ENCODE data around the gene MAST1. TPM values are rescaled to one million over a fixed set of nuclear protein-coding genes. Genes with fewer than 3 reads are reported as not detected.
A peak's percentile ranks its signal among the peaks of the same experiment; 100 is the strongest.
"Not testable (repeated sequence)": the region's sequence is repeated elsewhere in the genome, so short reads cannot be mapped to it uniquely, and the experiment has no call there.

MAST1 gene
- polyA plus RNA-seq, 1 donor from 2014 or later = 1.2 TPM

DNA sequence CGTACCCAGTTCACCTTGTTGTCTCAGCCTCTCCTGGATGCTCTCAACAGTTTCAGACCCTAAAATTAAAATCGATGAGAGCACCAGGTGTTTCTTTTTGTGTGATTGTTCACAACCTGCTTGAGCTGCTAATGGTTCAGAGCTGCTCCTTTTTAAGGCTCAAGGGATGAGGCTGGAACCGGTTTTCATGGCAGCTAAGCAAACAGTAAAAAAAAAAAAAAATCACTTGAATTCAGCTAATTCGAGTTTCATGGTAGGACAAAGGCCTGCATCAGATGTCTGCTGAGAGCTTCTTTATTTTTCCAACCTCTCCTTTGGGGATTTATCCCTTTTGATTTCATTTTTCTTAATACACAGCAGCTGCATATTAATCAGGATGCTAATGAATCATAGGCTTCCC lies 74.3 kb downstream of the MAST1 start:
- H3K4me3 Mint-ChIP-seq = no peak overlapping the region
- H3K9me3 Mint-ChIP-seq = no peaks in the 10 kb centered on the region
- H3K27me3 Mint-ChIP-seq = no peaks in the 10 kb centered on the region
- peaks cover 0 to 8% (median 6%) of the 10 kb centered on the region in 3 donors for H3K4me1 Mint-ChIP-seq
- H3K27ac Mint-ChIP-seq = peak overlapping the region in 1 of 3 donors; percentile 53
- no peaks in the 10 kb centered on the region for H3K36me3 Mint-ChIP-seq

DNA sequence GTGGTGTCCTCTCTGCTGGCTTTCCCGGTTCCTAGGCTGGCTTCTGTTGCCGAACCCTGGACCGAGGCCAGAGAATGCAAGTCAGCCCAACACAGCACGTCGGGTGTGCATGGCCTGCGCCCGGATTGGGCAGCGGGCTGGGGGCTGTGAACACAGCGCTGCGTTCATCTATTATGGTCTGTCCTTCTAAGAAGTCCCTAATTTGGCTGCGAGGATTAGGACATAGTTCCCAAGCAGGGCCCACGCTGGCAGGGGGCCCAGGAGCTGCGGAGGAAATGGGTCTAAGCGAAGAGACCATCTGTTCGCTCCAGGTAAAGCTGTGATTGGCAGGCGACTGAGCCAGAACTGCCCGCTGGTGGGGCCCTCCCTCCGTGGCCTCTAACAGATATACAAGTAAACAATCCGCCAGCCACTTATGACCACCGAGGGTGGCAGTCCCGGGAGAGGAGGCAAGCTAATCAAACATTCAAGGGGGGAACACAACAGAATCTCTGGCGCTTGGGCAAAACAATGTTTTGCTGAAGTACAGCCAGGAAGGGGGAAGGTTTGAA lies 74.8 kb downstream of the MAST1 start:
- H3K27me3 Mint-ChIP-seq = no peaks in the 10 kb centered on the region
- peak overlapping the region in 1 of 3 donors; percentile 53 for H3K27ac Mint-ChIP-seq
- H3K36me3 Mint-ChIP-seq = no peaks in the 10 kb centered on the region
- H3K9me3 Mint-ChIP-seq = no peaks in the 10 kb centered on the region
- H3K4me3 Mint-ChIP-seq = no peak overlapping the region
- H3K4me1 Mint-ChIP-seq = peaks cover 0 to 8% (median 6%) of the 10 kb centered on the region in 3 donors

DNA sequence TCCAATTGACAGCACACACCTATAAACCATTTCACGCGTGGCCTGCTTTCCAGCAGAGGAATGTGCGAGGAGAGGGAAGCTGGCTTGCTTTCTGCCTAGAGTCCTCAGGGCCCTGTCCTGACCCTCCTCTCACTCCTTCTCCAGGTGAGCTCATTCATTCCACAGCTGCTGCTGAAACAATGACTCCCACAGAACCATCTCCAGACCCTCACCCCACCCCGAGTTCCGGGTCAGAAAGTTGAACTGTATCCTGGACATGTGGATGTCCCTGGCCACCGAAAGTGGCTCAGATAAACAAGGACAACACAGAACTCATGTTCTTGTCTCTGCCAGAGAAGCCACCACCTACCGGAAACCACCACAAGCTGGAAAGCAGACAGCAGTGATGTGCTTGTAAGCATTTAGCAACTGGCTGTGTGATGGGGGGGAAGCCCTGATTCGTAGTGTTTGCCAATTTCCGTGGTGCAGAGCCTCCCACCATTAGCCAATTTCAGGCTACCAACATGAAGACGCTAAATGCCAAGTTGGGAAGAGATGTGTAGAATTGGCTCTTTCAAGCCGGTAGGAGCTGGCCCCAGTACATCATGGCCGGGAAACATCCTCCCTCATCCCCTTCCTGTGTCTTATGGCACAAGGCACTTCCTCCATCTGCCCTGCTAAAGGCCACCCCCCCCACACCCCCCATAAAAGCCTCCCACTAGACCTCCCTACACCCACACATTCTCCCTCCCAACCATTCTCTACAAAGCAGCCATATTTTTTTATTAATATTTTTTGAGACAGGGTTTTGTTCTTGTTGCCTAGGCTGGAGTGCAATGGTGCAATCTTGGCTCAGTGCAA lies 75.8 kb downstream of the MAST1 start:
- H3K36me3 Mint-ChIP-seq = no peaks in the 10 kb centered on the region
- H3K27ac Mint-ChIP-seq = peak overlapping the region in 2 of 3 donors; percentile 7 to 52

DNA sequence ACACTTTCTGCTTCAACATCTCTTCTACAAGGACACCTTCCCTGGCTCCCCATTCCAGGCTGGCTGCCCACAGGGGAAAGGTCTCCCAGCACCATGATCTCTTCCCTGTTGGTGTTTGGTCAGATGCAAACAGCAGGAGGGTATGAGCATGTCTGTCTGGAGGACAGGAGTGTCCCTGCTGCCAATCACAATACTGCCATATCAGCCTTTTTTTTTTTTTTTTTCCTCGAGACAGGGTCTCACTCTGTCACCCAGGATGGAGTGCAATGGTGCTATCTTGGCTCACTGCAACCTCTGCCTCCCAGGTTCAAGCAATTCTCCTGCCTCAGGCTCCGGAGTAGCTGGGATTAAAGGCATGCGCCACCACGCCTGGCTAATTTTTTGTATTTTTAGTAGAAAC lies 77.5 kb downstream of the MAST1 start:
- H3K4me3 Mint-ChIP-seq = not testable (repeated sequence)

More for the DNA sequence above, 75.8 kb downstream of the MAST1 start:
- Mint-ChIP-seq H3K4me1 (peaks cover 2 to 9% (median 8%) of the 10 kb centered on the region in 3 donors), H3K27me3 (no peaks in the 10 kb centered on the region), H3K9me3 (peaks cover 0 to under 1% (median 0%) of the 10 kb centered on the region in 3 donors), H3K4me3 (peak overlapping the region in 2 of 4 donors; percentile 21 to 73)

DNA sequence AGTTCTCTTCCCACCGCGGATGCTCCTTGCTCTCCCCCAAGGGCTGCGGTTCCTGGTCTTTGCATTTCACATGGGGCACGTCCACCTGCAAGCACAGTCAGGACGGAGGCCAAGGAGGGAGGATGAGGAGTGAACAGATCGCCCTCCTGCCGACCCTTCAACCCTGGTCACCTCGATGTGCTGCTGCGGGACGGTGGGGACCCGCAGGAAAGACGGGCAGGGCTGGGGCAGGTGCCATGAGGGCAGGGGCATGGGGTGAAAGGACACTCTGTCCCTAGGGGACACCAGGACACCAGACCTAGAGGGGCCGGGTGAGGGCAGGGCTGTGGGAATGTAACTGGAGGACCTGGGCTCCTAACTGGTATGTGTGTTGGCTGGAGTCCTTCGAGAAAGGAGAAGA lies 79.9 kb downstream of the MAST1 start:
- peaks cover 6 to 13% (median 11%) of the 10 kb centered on the region in 3 donors for H3K4me1 Mint-ChIP-seq
- H3K9me3 Mint-ChIP-seq = peaks cover 0 to 1% (median 0%) of the 10 kb centered on the region in 3 donors
- no peaks in the 10 kb centered on the region for H3K27me3 Mint-ChIP-seq
- peak overlapping the region in 1 of 4 donors; percentile 49 for H3K4me3 Mint-ChIP-seq
- peaks cover 4% of the 10 kb centered on the region for H3K36me3 Mint-ChIP-seq
- peak overlapping the region in 1 of 3 donors; percentile 57 for H3K27ac Mint-ChIP-seq

More for the DNA sequence above, 77.5 kb downstream of the MAST1 start:
- peaks cover 6 to 13% (median 11%) of the 10 kb centered on the region in 3 donors for H3K4me1 Mint-ChIP-seq
- H3K27me3 Mint-ChIP-seq, H3K36me3 Mint-ChIP-seq, H3K9me3 Mint-ChIP-seq, H3K27ac Mint-ChIP-seq: not testable (repeated sequence)

DNA sequence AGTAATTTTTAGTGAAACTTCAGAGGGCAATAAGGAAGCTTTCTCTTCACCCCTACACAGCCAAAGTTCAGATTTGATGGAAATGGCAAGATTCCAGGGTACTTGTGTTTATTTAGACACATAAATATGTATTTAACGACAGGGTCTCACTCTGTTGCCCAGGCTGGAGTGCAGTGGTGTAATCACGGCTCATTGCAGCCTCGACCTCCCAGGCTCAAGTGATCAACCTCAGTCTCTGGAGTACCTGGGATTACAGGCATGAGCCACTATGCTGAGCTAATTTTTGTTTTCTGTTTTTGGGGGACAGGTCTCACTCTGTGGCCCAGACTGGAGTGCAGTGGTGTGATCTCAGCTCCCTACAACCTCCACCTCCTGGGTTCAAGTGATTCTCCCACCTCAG lies 82.7 kb downstream of the MAST1 start:
- Mint-ChIP-seq H3K9me3 (peaks cover 0 to 1% (median 0%) of the 10 kb centered on the region in 3 donors), H3K36me3 (peaks cover 4% of the 10 kb centered on the region)

DNA sequence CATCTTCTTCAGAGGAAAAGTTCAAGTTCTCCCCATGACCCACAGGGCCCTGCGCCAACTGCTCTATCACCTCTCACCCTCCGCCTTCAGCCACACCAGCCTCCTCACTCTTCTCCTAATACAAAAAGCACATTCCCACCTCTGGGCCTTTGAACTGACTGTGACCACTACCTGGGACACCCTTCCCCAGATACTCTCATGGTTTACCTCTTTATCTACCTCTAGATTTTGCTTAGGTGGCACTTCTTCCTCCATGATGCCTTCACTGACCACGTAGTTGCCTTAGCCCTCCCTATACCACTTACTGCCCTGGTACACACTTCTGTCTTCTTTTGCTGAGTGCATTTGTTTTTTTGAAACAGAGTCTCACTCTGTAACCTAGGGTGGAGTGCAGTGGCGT lies 84.6 kb downstream of the MAST1 start:
- Mint-ChIP-seq H3K4me3 (peak overlapping the region in 1 of 4 donors; percentile 74), H3K27me3 (no peaks in the 10 kb centered on the region), H3K36me3 (peaks cover 8% of the 10 kb centered on the region), H3K9me3 (peaks cover 0 to 1% (median 0%) of the 10 kb centered on the region in 3 donors), H3K27ac (peak overlapping the region in 1 of 3 donors; percentile 72), H3K4me1 (peaks cover 5 to 6% (median 5%) of the 10 kb centered on the region in 3 donors)

More for the DNA sequence above, 82.7 kb downstream of the MAST1 start:
- Mint-ChIP-seq H3K4me3 (peak overlapping the region in 1 of 4 donors; percentile 57), H3K4me1 (peaks cover 5 to 8% (median 6%) of the 10 kb centered on the region in 3 donors), H3K27me3 (no peaks in the 10 kb centered on the region), H3K27ac (peak overlapping the region in 2 of 3 donors; percentile 46 to 85)

Other genes starting within 250 kb of the MAST1 start
- gene ZNF490, start 227.7 kb upstream of the MAST1 start, polyA plus RNA-seq = 6.7 TPM
- 13.3 TPM for gene ZNF791, start 227.6 kb upstream of the MAST1 start, polyA plus RNA-seq
- gene MAN2B1, start 171.8 kb upstream of the MAST1 start, polyA plus RNA-seq = 99.6 TPM
- 18.4 TPM for gene WDR83, start 171.7 kb upstream of the MAST1 start, polyA plus RNA-seq
- gene DHPS, start 156.6 kb upstream of the MAST1 start, polyA plus RNA-seq = 111 TPM
- not detected for gene GNG14, start 150.5 kb upstream of the MAST1 start, polyA plus RNA-seq
- gene FBXW9, start 141.9 kb upstream of the MAST1 start, polyA plus RNA-seq = 5.1 TPM
- 4.2 TPM for gene TNPO2, start 114.6 kb upstream of the MAST1 start, polyA plus RNA-seq
- gene TRIR, start 103.8 kb upstream of the MAST1 start, polyA plus RNA-seq = 299 TPM
- 64.2 TPM for gene GET3, start 101.0 kb upstream of the MAST1 start, polyA plus RNA-seq
- not detected for gene BEST2, start 86.7 kb upstream of the MAST1 start, polyA plus RNA-seq
- gene HOOK2, start 63.0 kb upstream of the MAST1 start, polyA plus RNA-seq = 6.6 TPM
- 955 TPM for gene JUNB, start 47.0 kb upstream of the MAST1 start, polyA plus RNA-seq
- gene PRDX2, start 36.7 kb upstream of the MAST1 start, polyA plus RNA-seq = 195 TPM
- 6.4 TPM for gene THSD8, start 36.4 kb upstream of the MAST1 start, polyA plus RNA-seq
- 27.4 TPM for gene RNASEH2A, start 31.9 kb upstream of the MAST1 start, polyA plus RNA-seq
- not detected for gene RTBDN, start 3.9 kb upstream of the MAST1 start, polyA plus RNA-seq
- 49.6 TPM for gene DNASE2, start 42.9 kb downstream of the MAST1 start, polyA plus RNA-seq
- gene KLF1, start 48.7 kb downstream of the MAST1 start, polyA plus RNA-seq = not detected
- 13.5 TPM for gene GCDH, start 52.6 kb downstream of the MAST1 start, polyA plus RNA-seq
- gene SYCE2, start 80.8 kb downstream of the MAST1 start, polyA plus RNA-seq = not detected
- 56.8 TPM for gene FARSA, start 95.2 kb downstream of the MAST1 start, polyA plus RNA-seq
- gene CALR, start 100.1 kb downstream of the MAST1 start, polyA plus RNA-seq = 158 TPM
- 132 TPM for gene RAD23A, start 107.3 kb downstream of the MAST1 start, polyA plus RNA-seq
- gene GADD45GIP1, start 118.7 kb downstream of the MAST1 start, polyA plus RNA-seq = 84.1 TPM
- not detected for gene DAND5, start 131.1 kb downstream of the MAST1 start, polyA plus RNA-seq
- gene NFIX, start 157.0 kb downstream of the MAST1 start, polyA plus RNA-seq = 0.09 TPM